ENCODE results near the gene RHBDF2. TPM values are rescaled to one million over a fixed set of nuclear protein-coding genes. Genes with fewer than 3 reads are reported as not detected.

The RHBDF2 gene
- total RNA-seq, 1 experiment from 2014 or later: 19.7 TPM

GRCh38 chr17:76501827-76502307 is 644 bp upstream of the RHBDF2 start:
- Histone ChIP-seq H3K79me1 (ENCODE audit: insufficient read depth, low read depth, low read length, poor library complexity, severe bottlenecking) (no peaks in the 10 kb centered on the region), H2BK5ac (ENCODE audit: insufficient read length, low read length) (no peak overlapping the region), H4K20me1 (ENCODE audit: control insufficient read depth, insufficient read depth, insufficient read length) (no peaks in the 10 kb centered on the region), H2BK120ac (ENCODE audit: low read depth, low read length, poor library complexity, severe bottlenecking) (no peak overlapping the region), H3T11ph (ENCODE audit: low read length) (no peak overlapping the region), H4K8ac (replicated peaks; ENCODE audit: insufficient read length, low read depth, low read length) (no peak overlapping the region), H3K18ac (ENCODE audit: insufficient read length, low read depth, low read length) (peak overlapping the region; percentile 70), H2AK5ac (ENCODE audit: insufficient read length, low read length) (no peak overlapping the region), H3K79me2 (ENCODE audit: insufficient read depth, low read length) (no peaks in the 10 kb centered on the region), H3K4me1 (ENCODE audit: insufficient read depth, low read length) (peaks cover 3% of the 10 kb centered on the region; the same call in 1 of the 2 replicates), H3K9me3 (ENCODE audit: control insufficient read depth, low read depth, low read length) (no peaks in the 10 kb centered on the region), H3K27ac (ENCODE audit: insufficient read length, low read depth, low read length) (no peak overlapping the region), H3K4me2 (ENCODE audit: insufficient read depth, insufficient read length, low read length) (peak overlapping the region; percentile 55), H4K91ac (ENCODE audit: insufficient read length, low read depth, low read length) (no peak overlapping the region), H2BK20ac (ENCODE audit: low read depth, low read length, poor library complexity, severe bottlenecking) (no peak overlapping the region), H3K14ac (ENCODE audit: insufficient read depth, low read length) (0 out of 2 replicates have a peak overlapping the region, but pooled peaks have one; percentile 56), H3K27me3 (ENCODE audit: insufficient read depth, low read length) (no peaks in the 10 kb centered on the region), H3K23ac (ENCODE audit: insufficient read length, low read depth, low read length) (no peak overlapping the region), H2AFZ (ENCODE audit: low read length) (peak overlapping the region; percentile 16), H3K4ac (ENCODE audit: low read depth, low read length) (no peak overlapping the region; the same call in 1 of the 2 replicates), H2BK15ac (ENCODE audit: low read depth, low read length) (peak overlapping the region; percentile 73; the same call in 1 of the 2 replicates), H3K56ac (ENCODE audit: insufficient read length, low read depth, low read length) (no peak overlapping the region), H3K23me2 (ENCODE audit: insufficient read length, low read depth, low read length, poor library complexity, severe bottlenecking) (peaks cover 9% of the 10 kb centered on the region), H4K5ac (ENCODE audit: insufficient read length, low read depth, low read length) (no peak overlapping the region), H2BK12ac (ENCODE audit: insufficient read length, low read depth, low read length) (peak overlapping the region; percentile 10), H3K9ac (ENCODE audit: extremely low read depth, insufficient read length, low read length) (no peak overlapping the region)
- Mint-ChIP-seq H3K4me3 (peak overlapping the region; percentile 47 to 75), H3K4me1 (peaks cover 50 to 63% of the 10 kb centered on the region in 2 experiments), H3K36me3 (ENCODE audit: insufficient read depth in 1 of 3, low read depth in 3 of 3) (no peaks in the 10 kb centered on the region; a peak in 2 of 7 replicates), H3K9me3 (no peaks in the 10 kb centered on the region; a peak in 1 of 5 replicates), H3K27me3 (ENCODE audit: low read depth) (peaks cover 12% of the 10 kb centered on the region), H3K27ac (peak overlapping the region; percentile 1 to 82 (median 41); a peak in 5 of 7 replicates)
- TF ChIP-seq CTCF (conservative IDR thresholded peaks at IDR 0.05): no peak
- no peak for DNase-seq
- WGBS (ENCODE audit: extremely low coverage, insufficient read length, low lambda C conversion rate): no CpG with 5 or more reads among the region's 11 CpGs

Data from H9 (cell line).